Loucy (cell line): ENCODE measurements around the gene MGMT.

ENCODE experiments used
- H2AFZ ChIP-seq: fragments of 200-600 bp; sonication (generic); 2 replicates; pipeline ENCODE4 v1.6.0; 2016; ENCODE audit warnings: antibody characterized with exemption, mild to moderate bottlenecking, low read length, moderate library complexity
- H3F3A ChIP-seq: fragments of 200-600 bp; 2 replicates; pipeline ENCODE4 v1.6.0; 2016; ENCODE audit warnings: antibody characterized with exemption, low read depth, mild to moderate bottlenecking
- H3K27me3 ChIP-seq: fragments of 200-600 bp; sonication (generic); 2 replicates; pipeline ENCODE4 v1.6.1; 2014; ENCODE audit warnings: low read length, mild to moderate bottlenecking; ENCODE audit not compliant: insufficient read depth, poor library complexity, severe bottlenecking
- H3K36me3 ChIP-seq: fragments of 200-600 bp; sonication (generic); 2 replicates; pipeline ENCODE4 v1.6.1; 2016; ENCODE audit warnings: low read length; ENCODE audit not compliant: insufficient read depth
- H3K4me1 ChIP-seq: fragments of 200-600 bp; sonication (generic); 2 replicates; pipeline ENCODE4 v1.5.1; 2014; ENCODE audit warnings: low read length, mild to moderate bottlenecking; ENCODE audit not compliant: insufficient read depth, poor library complexity, severe bottlenecking
- H3K4me2 ChIP-seq: fragments of 200-600 bp; sonication (generic); 2 replicates; pipeline ENCODE4 v1.6.0; 2014; ENCODE audit warnings: antibody characterized with exemption, low read length, low read depth, mild to moderate bottlenecking; ENCODE audit not compliant: poor library complexity, severe bottlenecking
- H3K4me3 ChIP-seq: fragments of 200-600 bp; sonication (generic); 2 replicates; pipeline ENCODE4 v1.5.1; 2014; ENCODE audit warnings: low read length, mild to moderate bottlenecking, mixed read lengths; ENCODE audit not compliant: poor library complexity, severe bottlenecking
- H3K79me2 ChIP-seq: fragments of 200-600 bp; sonication (generic); 2 replicates; pipeline ENCODE4 v1.6.1; 2014; ENCODE audit warnings: low read length; ENCODE audit not compliant: insufficient read depth
- H3K9ac ChIP-seq: fragments of 200-600 bp; sonication (generic); 2 replicates; pipeline ENCODE4 v1.6.0; 2014; ENCODE audit warnings: mild to moderate bottlenecking, low read depth, low read length, moderate library complexity; ENCODE audit not compliant: poor library complexity, severe bottlenecking
- H3K9me2 ChIP-seq: fragments of 200-600 bp; sonication (generic); replicated peaks from 2 replicates; pipeline ENCODE4 v1.6.1; 2016; ENCODE audit warnings: low read depth, low read length, mixed read lengths
- H3K9me3 ChIP-seq: fragments of 200-600 bp; sonication (generic); 2 replicates; pipeline ENCODE4 v1.6.1; 2014; ENCODE audit warnings: mild to moderate bottlenecking, antibody characterized with exemption, low read length, low read depth; ENCODE audit not compliant: insufficient read depth
- H4K20me1 ChIP-seq: fragments of 200-600 bp; sonication (generic); 2 replicates; pipeline ENCODE4 v1.6.0; 2014; ENCODE audit warnings: antibody characterized with exemption, low read length, mild to moderate bottlenecking; ENCODE audit not compliant: insufficient read depth, poor library complexity, severe bottlenecking
- EZH2phosphoT487 ChIP-seq: fragments of 200-600 bp; IDR thresholded peaks from 2 replicates; pipeline ENCODE4 v1.6.1; 2018; ENCODE audit warnings: antibody characterized with exemption, mild to moderate bottlenecking, moderate library complexity, borderline replicate concordance
- TF ChIP-seq, protein P1 (sequence below): fragments of 200-600 bp; sonication (generic); conservative IDR thresholded peaks from 2 replicates; pipeline ENCODE4 v1.5.1; 2014; ENCODE audit warnings: mild to moderate bottlenecking, antibody characterized with exemption, low read length

The MGMT gene

DNA sequence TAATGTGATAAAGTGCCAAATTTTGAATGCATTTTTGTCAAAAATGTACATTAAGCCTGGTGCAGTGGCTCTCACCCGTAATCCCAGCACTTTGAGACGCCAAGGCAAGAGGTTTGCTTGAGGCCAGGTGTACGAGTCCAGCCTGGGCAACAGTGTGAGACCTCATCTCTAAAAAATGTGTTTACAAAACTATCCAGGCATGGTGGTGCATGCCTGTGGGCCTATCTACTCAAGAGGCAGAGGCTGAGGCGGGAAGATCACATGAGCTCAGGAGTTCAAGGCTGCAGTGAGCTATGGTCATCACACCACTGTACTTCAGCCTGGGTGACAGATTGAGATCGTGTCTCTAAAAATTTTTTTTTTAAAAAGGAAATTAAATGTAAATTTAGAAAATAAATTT is 18.5 kb upstream of the MGMT start:
- Histone ChIP-seq H3K4me2 (no peak overlapping the region), H3K36me3 (no peaks in the 10 kb centered on the region), H3F3A (no peaks in the 10 kb centered on the region), H3K4me3 (no peak overlapping the region), H3K4me1 (no peaks in the 10 kb centered on the region), H3K27me3 (no peaks in the 10 kb centered on the region), H3K9ac (no peak overlapping the region), H3K9me2 (no peaks in the 10 kb centered on the region), H3K79me2 (no peaks in the 10 kb centered on the region), H4K20me1 (no peaks in the 10 kb centered on the region), H2AFZ (no peak overlapping the region), H3K9me3 (no peaks in the 10 kb centered on the region)
- no peak for TF ChIP-seq EZH2phosphoT487
- TF ChIP-seq, protein P1, sequence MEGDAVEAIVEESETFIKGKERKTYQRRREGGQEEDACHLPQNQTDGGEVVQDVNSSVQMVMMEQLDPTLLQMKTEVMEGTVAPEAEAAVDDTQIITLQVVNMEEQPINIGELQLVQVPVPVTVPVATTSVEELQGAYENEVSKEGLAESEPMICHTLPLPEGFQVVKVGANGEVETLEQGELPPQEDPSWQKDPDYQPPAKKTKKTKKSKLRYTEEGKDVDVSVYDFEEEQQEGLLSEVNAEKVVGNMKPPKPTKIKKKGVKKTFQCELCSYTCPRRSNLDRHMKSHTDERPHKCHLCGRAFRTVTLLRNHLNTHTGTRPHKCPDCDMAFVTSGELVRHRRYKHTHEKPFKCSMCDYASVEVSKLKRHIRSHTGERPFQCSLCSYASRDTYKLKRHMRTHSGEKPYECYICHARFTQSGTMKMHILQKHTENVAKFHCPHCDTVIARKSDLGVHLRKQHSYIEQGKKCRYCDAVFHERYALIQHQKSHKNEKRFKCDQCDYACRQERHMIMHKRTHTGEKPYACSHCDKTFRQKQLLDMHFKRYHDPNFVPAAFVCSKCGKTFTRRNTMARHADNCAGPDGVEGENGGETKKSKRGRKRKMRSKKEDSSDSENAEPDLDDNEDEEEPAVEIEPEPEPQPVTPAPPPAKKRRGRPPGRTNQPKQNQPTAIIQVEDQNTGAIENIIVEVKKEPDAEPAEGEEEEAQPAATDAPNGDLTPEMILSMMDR, result no peak

DNA sequence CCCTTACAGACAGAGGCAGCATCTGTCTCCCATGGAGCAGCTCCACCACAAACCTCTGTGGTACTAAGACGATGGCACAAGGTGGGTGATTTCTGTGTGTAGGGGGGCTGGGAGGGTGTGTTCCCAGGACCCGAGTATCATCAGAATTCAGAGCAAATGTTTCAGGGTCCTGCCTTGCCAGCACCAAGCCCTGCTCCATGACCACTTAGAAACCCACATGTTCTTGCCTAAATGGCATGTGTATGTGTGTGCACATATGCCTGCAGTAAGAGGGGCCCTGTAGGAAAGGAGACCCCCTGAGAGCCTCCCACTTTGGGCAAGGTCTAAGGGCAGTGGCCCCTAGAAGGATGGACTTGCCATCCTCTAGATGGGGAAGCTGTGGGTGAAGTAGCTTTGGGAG is 17.1 kb upstream of the MGMT start:
- no peak overlapping the region for H3K4me2 ChIP-seq
- no peaks in the 10 kb centered on the region for H3K27me3 ChIP-seq
- no peaks in the 10 kb centered on the region for H3K36me3 ChIP-seq
- H3F3A ChIP-seq, result no peaks in the 10 kb centered on the region
- H2AFZ ChIP-seq, result no peak overlapping the region
- H3K9ac ChIP-seq, result no peak overlapping the region
- no peak for TF ChIP-seq EZH2phosphoT487
- no peaks in the 10 kb centered on the region for H3K79me2 ChIP-seq
- H4K20me1 ChIP-seq, result no peaks in the 10 kb centered on the region
- H3K9me3 ChIP-seq, result no peaks in the 10 kb centered on the region
- no peak overlapping the region for H3K4me3 ChIP-seq
- H3K9me2 ChIP-seq, result no peaks in the 10 kb centered on the region
- H3K4me1 ChIP-seq, result no peaks in the 10 kb centered on the region

DNA sequence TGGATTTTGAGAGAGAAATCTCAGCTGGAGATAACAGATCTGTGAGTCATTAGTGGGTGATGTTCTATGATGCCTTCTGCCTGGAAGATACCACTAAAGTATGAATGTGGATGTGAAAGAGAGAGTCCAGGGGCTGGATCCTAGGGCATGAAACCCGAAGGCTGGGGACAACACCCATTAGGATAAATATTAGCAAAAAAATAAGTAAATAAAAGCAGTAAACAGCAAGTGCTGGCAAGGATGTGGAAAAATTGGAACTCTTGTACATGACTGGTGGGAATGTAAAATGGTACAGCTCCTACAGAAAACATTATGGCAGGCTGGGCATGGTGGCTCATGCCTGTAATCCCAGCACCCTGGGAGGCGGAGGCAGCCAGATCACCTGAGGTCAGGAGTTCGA is 16.6 kb upstream of the MGMT start:
- no peak overlapping the region for H2AFZ ChIP-seq
- H3K27me3 ChIP-seq, result no peaks in the 10 kb centered on the region
- no peak overlapping the region for H3K9ac ChIP-seq
- no peaks in the 10 kb centered on the region for H3K9me2 ChIP-seq
- no peaks in the 10 kb centered on the region for H3K36me3 ChIP-seq
- no peak overlapping the region for H3K4me3 ChIP-seq
- H3K4me1 ChIP-seq, result no peaks in the 10 kb centered on the region
- no peaks in the 10 kb centered on the region for H4K20me1 ChIP-seq
- H3K79me2 ChIP-seq, result no peaks in the 10 kb centered on the region
- no peak overlapping the region for H3K4me2 ChIP-seq
- TF ChIP-seq, protein P1, result no peak
- TF ChIP-seq EZH2phosphoT487, result no peak
- H3F3A ChIP-seq, result no peaks in the 10 kb centered on the region
- no peaks in the 10 kb centered on the region for H3K9me3 ChIP-seq

DNA sequence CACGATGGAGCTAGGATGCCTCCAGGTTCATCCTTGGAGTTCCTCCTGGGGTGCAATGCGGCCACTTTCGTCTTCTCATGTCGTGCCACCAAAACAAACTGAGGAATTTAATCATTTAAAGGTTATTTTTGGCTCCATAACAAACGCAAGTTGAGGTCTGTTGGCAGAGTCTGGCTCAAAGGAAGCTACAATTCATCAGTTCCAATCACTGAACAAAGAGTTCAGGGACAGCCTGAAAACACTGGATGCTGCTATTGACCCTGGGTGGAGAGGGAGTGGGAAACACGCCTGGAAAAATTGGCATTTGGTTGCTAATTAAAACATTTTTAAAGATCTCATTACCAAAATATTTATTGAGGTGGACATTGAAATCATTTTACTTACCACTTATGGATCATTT is 11.4 kb upstream of the MGMT start:
- Histone ChIP-seq H4K20me1 (no peaks in the 10 kb centered on the region), H3K36me3 (no peaks in the 10 kb centered on the region), H3K27me3 (peaks cover 5% of the 10 kb centered on the region), H3K4me2 (no peak overlapping the region), H3K9me2 (no peaks in the 10 kb centered on the region), H3F3A (no peaks in the 10 kb centered on the region), H3K4me1 (no peaks in the 10 kb centered on the region), H3K9me3 (no peaks in the 10 kb centered on the region), H3K9ac (no peak overlapping the region), H3K4me3 (no peak overlapping the region), H3K79me2 (no peaks in the 10 kb centered on the region), H2AFZ (no peak overlapping the region)
- TF ChIP-seq, protein P1, result no peak
- no peak for TF ChIP-seq EZH2phosphoT487
